NCI-H524 treated with DMSO at 0.1 percent for 48 hours (cell line): ENCODE results near the gene PAK4.
A peak's percentile ranks its signal among the peaks of the same experiment; 100 is the strongest.
"Not testable (repeated sequence)": the region's sequence is repeated elsewhere in the genome, so short reads cannot be mapped to it uniquely, and the experiment has no call there.

Source experiments
- DNase-seq: peaks from one replicate; lab custom pipeline; 2025; lab: John Stamatoyannopoulos, UW

PAK4 gene

DNA sequence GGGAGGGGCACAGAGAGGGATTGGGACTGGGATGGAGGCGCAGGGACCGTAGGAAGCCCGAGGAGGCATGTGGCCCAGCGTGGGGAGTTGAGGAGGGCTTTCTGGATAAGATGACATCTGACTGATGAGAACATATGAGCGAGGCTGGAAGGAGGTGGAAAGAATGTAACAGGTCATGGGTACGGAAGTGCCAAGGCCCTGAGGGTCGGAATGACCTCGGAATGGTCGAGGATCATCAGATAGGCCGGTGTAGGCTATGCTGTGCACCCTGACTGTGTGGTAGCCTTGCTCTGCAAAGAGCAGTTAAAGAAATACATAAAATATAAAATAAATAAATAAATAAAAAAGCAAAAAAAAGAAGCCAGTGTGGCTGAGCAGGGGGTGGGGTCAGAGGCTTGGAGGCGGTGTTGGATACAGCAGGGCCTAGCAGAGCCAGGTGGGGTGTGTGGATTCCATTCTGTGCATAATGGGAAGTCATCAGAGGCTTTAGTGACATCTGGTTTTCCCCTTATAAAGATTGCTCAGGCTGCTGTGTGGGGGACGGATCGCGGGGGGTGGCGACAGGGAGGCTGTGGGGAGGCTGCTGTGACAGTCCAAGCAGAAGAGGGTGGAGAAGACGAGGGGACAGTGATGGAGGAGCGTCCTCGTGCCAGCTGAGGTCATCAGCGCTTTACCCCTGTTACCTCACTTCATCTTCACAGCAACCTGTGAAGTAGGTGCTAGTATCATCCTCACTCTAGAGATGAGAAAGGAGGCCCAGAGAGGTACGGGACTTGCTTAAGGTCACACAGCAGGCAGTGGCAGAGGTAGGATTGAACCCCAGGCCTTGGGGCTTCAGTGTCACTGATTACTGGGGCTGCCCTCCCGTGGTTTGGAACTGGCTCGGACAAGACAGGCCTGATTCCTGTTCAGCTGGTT, 5.0 kb downstream of the PAK4 start:
- DNase-seq = peak; percentile 80

DNA sequence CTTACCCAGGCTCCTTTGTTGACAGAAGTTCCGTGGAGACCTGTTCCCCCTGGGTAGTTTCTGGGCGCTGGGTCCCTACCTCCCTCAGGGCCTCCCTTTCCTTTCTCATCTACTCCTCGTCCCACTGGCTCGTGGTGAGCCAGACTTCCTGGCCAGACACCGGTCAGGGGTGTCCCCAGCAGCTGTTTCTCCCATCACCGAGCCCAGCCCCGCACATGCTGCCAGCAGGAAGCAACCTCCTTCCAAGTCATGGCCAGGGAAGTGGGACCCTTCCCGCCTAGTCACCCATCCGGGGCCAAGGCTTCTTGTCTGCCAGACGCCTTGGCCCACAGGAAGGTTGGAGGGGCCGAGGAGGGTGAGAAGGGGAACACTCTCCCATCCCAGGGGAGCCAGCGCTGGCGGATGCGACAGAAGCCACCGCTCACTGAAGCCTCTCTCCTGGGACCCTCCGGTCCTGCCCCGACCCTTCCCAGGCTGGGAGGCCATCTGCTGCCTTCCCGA, 5.7 kb downstream of the PAK4 start:
- DNase-seq = peak; percentile 42

DNA sequence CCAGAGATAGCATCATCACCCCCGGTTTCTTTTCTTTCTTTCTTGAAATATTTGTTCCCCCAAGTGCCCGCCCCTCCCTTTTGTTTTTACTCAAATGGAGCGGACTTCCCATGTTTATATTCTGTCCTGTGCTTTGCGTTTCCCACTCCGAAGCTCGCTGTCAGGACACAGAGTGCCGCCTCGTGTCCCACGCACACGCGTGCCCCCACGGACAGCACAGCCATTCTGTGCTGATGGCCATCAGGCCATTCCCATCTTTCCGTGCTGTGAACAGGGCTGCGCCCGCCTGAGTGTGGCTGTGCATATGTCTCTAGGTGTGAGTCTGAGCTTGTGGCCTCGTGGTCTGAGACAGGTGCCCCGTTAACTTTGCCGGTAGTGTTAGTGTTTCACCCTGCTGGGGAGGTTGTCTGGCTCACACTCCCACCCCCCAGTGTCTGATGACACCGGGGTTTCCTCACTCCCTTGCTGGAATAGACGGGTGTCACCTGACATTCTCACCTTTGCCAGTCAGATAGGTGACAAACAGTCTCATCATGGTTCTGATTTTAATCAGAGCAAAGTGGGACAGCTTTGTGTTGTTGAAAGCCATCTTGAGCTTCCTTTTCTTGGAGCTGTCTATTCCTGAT, 6.9 kb downstream of the PAK4 start:
- no peak for DNase-seq

DNA sequence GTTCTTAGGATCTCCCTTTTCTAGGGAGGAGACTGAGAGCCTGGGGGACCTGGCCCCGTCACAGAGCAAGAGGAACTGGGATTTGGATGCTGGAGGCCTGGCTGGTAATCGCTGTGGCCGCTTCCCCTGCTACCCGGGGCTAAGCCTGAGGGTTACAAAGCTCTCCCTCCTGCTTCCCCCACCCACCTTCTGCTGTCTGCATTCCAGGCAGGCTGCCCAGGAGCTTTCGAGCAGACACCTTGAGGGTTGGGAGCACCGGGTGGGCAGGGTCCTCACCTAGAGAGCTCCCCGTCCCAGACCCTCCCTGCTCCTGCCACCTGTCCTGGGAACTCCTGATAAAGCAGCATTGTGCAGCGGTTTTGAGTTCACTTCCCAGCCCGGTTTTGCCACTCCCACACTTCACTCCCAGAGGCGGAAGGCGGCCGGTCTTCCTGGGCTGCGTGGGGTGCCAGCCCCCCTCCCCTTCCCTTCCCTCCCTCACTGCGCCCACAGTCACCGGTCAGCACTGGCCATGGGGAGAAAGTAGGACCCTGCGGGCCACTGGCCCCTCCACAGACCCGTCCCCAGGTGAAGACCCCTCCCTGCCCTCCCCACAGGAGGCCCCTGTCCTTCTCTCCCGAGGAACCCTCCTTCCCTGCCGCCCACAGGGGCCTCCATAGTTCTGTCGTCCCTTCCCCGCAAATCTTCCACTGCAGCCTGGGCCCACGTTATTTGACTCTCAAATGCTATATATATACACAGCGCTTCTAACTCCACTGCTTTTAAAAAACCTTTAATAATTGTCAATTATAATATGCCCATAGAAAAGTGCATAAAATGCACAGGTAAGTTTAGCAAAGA, 8.1 kb downstream of the PAK4 start:
- DNase-seq = no peak

DNA sequence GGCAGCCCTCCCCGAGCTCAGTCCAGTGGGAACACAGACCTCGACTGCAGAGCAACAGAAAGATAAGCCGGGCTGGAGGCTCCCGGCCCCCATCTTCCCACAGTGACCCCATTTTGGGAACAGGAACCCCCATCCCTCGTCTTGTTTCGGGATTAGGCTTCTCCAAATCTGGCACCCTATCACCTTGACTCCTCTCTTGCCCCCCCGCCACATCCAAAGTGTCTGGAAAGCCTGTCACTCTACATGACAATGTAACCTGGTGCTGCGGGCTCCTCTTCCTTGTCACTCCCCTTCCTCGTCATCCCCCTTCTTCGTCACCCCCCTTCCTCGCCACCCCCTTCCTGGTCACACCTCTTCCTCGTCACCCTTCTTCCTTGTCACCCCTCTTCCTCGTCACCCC, 10.1 kb downstream of the PAK4 start:
- no peak for DNase-seq

DNA sequence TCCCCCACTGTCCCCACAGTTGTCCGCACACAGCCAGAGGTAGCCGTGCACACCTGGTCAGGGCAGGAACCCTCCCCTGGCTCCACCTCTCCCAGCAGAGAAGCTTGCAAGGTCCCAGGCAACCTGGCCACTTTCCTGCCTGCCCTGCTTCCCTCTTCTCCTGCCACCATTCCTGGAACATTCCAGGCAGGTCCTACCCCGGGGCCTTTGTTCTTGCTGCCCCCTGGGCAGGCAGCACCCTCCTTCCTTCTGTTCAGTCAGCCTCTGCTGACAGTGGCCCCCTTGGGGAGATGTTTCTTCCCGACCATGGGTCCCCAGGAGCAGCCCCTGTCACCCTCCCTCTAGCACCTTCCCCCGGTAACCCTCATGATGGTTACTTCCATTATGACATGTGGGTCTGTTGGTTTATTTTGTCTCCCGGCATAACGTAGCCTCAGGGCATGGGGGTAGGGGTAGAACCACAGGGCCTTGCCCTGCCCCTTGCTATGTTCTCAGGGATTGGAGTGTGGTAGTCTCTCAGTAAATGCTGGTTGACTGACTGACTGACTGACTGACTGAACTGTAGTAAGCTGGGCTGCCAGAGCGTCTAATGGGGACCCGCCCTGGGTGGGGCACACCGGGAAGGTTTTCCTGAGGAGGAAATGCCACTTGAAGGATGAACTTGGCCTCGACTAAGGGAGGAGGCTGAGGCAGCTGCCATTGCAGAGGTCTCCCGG, 10.8 kb downstream of the PAK4 start:
- DNase-seq = no peak

DNA sequence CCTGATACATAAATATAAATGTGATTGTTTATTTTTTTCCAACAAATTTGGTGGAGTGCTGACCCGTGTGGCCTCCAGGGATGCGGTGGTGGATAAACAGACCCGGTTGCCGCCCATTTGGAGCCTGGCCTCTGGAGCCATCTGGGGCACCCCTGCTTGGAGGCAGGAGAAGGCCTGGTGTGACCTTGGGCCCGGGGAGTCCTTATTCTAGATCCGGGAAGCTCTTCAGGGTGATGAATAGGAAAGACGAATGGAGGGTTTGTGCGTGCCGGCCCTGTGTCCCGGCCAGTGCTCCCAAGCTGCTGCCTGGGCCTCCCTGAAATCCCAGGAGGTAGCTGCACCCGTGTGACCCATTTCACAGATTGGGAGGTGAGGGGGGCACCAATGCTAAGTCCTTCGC, 11.5 kb downstream of the PAK4 start:
- no peak for DNase-seq

DNA sequence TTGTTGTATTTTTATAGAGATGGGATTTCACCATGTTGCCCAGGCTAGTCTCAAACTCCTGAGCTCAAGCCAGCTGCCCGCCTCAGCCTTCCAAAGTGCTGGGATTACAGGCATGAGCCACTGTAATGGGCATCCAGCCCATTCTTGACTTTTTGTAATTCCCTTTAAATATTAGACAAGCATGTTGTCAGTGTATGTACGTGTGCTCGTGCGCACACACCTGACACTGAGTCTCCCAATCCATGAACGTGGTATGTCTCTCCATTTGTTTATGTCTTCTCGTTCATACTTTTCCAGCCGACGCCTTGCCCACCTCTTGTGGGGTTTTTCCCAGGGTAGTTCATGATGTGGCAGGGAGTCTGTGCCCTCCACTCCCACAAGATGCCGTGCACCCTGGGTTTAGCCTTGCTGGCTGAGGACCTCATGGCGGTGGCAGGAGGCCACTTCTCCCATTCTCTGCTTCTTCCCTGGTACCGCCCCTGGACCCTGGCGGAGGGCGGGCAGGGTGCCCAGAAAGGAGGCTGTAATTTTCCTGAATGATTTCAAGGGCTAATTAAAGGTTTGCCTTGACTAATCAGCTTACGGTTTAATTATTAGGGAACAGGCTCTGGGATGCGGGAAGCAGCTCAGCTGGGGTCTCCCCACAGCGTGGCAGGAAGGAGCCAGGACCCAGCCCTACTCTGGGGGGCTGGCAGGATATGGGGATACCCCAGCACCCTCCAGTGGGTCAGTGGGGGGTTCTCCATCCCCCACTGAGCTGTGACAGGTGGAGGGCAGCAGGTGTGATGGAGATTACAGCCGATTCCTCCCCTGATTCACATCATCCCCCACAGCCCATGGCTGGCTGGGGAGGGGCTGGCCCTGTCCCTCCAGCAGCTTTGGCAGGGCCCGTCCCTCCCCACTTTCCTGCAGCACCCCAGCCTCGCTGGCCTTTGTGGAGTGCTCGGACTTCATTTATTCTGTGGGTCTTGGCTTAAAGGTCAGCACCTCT, 12.9 kb downstream of the PAK4 start:
- peak; percentile 69 for DNase-seq

DNA sequence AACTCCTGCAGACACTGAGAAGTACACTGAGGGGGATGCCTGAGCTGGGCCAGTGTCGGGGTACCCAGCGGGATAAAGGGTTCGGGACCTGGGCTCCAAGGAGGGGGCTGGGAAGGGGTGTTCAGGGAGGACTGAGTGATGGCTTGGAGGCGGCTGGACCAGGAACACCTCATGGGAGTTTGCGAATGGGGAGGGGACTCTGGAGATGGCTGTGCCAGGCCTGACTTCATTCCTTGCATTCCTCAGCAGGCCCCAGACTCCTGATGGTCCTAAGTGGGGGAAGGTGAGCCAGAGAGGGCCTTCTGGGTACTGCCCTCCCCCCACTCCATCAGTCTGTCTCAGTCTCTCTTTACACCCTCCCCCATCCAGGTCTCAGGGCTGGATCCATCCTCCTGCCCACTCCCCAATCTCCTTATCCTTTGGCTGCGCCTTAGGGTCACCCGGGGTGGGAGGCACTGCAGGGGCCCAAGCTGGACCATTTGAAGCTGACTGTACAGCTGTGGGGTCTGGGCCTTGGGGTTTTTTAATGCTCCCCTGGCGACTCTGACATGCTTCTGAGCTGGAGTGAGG, 13.8 kb downstream of the PAK4 start:
- no peak for DNase-seq

DNA sequence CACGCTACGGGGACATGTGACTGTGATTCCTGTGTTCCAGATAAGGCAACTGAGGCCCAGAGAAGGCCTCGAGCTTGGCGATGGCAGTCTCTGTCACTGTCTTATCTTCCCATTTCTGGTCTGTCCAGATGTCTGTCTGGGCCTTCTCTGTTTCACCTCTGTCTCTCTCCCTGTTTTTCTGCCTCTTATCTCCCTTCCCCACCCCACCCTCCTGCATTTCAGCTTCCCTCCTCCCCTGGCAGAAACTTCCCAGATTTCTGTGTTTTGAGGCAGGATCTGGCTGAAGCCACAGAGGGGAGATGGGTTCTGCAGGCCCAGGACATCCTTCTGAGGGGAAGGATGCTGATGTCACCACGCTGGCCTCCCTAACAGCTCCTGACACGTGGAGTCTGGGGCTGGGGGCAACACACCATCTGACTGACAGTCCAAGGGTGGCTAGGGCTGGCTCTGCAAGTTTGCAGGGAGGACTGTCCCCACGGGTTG, 14.4 kb downstream of the PAK4 start:
- DNase-seq = no peak

DNA sequence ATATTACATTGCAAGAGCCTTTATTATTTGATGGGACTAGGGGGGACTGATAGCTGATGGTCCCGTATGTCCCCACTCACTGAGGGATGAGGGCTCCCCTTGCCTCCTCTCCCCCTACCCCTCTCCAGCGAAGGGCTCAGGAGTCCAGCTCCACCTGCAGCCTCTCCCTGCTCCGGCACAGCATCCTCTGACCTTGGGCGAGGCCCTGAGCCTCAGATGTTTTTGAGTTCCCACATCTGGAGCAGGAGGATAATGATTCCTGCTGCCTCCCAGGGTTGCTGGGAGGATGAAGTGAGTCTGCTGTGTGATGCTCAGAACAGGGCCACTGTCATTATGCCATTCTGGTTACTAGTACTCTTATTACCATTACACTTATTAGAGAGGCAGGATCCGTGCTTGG, 15.0 kb downstream of the PAK4 start:
- no peak for DNase-seq

DNA sequence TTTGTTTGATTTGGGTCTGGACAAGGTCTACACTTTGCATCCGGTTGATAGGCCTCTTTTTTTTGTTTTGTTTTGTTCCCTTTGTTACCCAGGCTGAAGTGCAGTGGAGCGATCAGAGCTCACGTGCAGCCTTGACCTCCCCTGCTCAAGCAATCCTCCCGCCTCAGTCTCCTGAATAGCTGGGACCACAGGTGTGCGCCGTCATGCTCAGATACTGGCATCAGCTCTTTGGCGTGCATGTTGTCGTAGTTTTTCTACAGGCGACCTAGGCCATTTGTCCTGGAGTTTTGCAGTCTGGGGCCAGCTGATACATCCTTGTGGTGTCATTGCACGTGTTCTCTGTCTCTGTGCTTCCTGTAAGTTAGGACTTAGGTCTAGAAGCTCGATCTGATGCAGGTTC, 16.3 kb downstream of the PAK4 start:
- DNase-seq = no peak

DNA sequence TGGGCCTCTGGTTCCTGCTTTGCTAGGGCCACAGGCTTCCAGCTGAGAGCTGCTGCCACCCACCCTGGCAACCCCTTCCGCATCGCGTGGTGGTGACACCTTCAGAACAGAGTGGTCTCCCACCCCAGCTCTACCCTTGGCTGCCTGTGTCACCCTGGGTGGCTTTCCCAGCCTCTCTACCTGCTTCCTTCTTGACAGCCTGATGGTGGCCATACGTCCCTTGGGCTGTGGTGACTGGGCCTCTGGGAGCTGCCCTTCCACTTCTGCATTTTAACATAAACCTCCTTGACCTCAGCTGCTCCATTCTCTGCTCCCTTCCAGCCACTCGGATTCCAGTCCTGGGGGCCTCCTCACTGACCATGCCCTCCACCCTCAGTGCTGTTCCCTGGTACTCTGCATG, 17.0 kb downstream of the PAK4 start:
- DNase-seq = no peak

DNA sequence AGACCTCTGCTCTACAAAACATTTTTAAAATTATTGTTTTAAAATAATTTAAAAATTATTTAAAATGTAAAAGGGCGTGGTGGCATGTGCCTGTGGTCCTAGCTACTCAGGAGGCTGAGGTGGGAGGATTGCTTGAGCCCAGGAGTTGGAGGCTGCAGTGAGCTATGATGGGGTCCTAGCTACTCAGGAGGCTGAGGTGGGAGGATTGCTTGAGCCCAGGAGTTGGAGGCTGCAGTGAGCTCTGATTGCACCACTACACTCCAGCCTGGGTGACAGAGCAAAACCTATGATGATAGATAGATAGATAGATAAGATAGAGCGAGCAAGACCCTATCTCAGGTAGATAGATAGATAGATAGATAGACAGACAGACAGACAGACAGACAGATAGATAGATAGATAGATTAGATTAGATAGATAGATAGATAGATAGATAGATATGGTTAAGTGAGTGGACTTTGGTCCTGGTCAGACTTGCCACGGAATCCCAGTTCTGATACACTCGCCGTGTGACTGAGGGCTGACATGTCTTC, 18.2 kb downstream of the PAK4 start:
- DNase-seq = not testable (repeated sequence)

DNA sequence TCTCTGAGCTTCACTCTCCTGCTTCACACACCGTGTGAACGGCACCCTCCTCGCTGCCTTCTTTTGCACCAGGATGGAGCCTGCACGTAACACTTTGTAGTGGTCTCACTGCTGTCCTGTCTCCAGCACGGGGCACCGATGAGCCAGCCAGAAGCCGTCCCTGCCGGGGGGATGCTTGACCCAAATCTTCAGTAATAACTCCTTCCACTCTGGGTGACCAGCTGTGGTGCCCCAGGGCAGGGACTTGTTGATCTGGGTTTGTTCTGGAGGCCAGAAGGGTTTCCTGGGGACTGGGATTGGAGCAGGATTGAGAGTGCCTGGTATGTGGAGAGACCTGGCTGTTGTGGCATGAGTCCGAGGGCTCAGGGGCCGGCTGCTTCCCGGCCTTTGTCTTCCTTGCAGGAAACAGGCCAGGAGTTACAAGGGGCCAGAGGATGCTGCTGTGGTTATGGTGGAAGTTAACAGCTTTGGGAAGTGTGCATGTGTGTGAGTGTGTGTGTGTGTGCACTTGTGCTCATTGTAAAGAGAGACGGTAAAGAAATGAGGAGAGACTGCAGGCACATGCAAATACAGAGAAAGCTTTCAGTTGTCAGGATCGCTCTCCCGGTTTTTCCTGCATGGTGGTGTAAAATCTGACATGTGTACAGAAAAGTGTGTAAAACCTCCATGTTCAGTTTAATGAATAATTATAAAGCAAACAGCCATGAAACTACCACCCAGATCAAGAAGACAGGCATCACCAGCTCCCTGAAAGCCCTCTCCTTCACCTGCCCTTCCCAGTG, 18.9 kb downstream of the PAK4 start:
- no peak for DNase-seq

DNA sequence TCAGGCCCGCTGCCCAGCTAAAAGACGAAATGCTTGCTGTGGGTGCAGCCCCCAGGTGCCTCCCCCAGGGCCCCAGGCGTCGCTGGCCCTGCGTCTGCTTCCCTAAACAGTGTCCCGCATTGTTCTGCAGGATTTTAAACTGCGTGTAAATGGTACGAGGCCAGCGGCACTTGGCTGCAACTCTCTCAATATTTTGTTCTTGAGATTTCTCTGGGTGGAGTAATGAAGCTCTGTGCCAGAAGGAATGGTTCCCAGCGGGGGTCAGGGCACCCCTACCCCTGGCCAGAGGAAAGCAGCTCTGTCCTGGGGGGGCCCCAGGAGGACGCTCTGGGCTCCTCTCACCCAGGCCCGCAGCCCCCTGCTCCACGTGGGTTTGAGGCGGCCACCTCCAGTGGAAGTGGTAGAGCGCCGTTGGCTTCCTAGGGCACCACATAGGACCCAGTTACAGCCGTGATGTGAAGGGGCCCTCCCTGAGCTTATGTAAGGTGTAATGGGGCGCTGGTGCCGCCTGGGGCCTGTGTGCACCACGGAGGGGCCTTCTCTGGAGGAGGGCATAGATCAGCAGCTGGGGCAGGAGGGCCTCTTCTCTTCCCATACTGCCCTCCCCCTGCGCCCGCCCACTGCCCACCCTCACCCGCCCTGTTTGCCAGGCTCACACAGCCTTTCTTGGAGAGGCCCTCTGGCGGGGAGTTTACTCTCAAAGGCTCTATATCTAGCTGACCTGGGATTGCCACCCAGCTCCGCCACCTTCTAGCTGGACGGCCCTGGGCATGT, 19.8 kb downstream of the PAK4 start:
- no peak for DNase-seq

DNA sequence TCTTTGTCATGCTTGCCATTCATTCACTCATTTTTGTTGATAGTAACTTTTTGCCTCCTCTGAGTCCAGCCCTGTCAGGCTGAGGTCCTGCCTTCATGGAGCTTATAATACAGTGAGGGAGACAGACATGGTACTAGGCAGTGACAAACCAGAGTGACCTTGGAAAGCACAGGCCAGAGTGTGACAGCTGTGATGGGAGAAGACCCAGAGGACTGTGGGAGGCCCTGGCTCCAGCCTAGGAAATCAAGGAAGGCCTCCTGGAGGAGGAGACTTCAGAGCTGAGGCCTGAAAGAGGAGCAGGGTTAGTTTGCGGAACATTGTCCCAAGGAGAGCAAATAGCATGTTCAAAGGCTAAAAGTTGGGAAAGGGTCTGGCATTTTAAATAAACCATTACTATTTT, 20.5 kb downstream of the PAK4 start:
- DNase-seq = no peak
